ENCODE data around the gene NDUFS8.

Gene NDUFS8

DNA sequence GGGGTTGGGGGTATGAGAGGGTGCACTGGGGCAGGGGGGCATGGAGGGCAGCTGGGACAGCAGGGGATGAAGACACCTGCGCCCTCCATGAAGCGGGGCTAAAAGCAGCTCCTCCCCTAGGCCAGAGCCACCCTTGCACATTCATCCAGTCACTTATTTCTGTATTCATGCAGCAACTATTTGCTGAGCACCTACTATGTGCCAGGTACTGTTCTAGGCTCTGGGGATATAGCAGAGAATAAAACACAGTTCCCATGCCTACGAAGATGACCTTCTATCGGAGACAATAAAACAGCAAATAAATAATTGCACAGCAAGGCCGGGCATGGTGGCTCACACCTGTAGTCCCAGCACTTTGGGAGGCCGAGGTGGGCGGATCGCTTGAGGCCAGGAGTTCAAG lies 15.0 kb upstream of the NDUFS8 start:
- DNase-seq (ENCODE audit: low spot score) = no peak

DNA sequence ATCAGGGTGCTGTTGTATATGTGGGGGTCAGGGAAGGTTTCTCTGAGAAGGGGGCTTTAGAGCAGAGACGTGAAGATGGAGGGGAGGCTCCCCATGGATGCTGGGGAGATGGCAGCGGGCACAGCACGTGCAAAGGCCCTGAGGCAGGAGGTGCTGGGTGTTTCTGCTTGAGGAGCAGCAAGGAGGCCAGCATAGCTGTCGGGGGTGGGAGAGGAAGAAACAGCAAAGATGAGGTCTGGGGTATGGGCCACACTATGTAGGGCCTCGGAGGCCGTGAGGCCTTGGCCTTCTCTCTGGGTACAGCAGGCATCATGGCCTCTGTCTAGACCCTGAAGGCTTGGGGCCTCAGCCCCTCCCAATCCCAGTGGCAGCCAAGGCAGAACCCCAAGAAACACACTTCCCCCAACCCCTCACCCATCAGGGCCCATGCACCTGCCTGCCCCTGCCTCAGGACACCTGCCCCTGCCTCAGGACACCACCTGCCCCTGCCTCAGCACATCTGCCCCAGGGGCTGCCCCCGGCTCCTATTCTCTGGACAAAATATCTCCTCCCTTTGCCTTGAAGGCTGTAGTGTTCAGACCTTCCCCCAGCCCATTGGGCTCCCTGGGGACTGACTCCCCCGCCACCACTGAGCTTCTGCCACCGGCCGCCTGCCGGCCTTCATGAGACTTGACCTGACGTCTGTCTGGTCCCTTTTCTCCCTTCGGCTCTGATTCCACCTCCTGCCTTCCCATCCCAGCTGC lies 14.1 kb upstream of the NDUFS8 start:
- no peak for DNase-seq (ENCODE audit: low spot score)

DNA sequence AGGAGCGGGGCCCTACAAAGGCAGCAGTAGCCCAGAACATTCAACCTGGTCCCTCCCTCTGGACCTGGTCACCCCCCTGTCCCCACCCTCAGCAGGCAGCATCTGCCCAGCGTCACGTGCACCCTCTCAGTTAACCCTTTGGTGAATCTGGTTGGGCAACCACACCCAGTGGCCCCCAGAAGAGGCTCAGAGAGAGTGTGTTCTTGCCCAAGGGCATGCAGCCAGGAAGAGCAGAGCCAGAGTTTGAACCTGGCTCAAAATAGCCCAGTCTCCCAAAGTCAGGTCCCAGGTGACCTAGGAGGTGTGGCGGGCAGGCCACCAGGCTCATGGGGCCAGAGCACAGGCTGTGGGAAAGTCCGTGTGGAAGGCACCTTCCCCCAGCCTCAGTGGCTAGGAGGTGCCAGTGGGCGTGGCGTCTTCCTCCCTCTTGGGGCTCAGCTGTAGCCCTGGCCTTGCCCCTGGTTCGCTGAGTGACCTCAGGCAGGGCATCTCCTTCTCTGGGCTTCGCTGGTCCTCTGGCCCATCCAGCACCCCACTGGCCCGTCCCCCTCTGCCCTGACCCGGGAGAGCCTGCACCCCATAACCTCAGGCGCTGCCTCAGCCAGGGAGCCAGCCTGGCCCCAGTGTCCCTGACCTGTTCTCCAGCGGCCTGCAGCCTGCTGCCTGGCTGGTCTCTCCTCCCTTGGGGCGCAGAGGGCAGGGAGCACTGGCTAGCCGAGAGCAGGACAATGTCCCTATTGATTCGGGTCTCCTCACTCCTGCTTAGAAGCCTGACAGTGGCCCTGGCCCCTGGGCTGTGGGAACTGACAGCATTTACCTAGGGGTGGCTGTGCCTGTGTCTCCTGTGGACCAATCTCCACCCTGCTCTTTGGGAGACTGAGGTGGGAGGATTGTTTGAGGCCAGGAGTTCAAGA lies 13.3 kb upstream of the NDUFS8 start:
- no peak for DNase-seq (ENCODE audit: low spot score)

DNA sequence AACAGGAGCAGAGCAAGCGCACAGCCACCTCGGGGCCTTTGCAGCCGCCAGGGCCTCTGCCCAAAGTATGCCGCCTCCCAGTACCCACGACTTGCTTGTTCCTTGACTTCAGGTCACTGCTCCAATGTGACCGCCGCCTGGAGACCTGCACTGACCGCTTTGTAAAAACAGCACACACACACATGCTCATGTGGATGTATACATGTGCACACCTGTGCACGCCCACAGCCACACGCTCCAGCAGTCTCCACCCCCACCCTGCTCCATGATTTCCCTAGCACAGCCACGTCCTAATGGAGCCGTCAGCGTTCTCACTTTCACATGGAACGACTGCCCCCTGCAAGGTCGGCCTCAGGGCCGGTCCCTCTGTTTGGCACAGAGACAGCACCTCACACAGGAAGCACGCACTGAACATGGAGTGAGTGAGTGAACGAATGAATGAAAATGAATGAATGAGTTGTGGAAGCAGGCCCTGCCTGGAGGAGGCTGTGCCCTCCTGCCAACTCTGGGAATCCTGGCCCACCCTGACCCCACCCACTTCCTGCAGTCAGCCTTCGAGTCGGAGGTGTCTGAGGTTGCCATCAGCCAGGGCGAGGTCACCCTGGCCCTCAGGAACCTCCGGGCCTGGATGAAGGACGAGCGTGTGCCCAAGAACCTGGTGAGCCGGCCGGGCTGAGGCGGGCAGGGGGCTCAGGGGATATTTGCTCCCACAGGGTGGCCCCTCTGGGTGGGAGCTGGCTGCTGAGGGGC lies 12.3 kb upstream of the NDUFS8 start:
- no peak for DNase-seq (ENCODE audit: low spot score)

DNA sequence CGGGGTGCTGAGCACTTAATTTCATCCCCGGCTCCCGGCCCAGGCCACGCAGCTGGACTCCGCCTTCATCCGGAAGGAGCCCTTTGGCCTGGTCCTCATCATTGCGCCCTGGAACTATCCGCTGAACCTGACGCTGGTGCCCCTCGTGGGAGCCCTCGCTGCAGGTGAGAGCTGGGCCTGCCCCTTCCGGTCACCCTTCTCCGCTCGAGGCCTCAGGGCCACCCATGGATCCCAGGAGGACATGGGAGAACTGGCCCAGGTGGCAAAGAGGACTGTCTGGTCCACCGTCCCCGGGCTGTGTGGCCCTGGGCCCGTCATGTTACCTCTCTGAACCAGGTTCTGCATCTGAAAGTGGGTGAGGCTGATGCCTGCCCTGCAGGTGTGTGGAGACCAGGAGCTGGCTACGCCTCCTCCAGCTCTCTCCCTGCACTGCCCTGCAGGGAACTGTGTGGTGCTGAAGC lies 11.7 kb upstream of the NDUFS8 start:
- no peak for DNase-seq (ENCODE audit: low spot score)

DNA sequence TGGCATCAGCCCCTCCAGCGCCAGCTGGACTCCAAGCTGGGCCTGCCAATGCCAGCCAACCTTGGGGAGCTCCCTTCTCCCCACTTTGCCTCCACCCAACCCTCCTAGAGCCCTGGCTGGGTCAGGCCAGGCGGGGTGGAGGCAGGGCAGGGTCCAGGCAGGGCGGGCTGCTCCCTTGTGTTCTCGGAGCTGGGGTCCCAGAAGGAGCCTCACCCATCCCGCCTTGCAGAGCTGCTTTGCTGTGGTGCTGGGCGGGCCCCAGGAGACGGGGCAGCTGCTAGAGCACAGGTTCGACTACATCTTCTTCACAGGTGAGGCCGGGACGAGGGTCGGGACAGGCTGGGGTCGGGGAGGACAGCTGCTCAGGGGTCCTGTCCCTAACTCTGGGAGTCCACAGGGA lies 11.0 kb upstream of the NDUFS8 start:
- DNase-seq (ENCODE audit: low spot score) = no peak

DNA sequence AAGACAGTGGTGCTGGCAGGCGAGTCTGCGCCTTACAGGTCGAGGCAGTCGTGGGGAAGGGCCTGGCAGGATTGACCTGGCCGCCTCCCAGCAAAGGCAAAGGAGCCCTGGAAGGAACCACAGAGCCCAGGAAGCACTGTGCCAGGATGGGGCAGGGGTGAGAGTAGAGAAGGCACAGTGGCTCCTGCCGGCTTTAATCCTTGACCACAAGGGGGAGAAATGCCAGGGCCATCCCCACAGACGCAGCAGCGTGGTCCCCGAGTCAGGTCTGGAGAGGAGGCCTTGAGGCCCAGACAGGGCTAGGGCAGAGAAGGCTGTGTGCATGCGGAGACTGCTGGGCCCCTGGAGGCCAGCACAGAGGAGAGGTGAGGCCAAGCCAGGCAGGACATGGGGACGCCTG lies 9.9 kb upstream of the NDUFS8 start:
- no peak for DNase-seq (ENCODE audit: low spot score)

DNA sequence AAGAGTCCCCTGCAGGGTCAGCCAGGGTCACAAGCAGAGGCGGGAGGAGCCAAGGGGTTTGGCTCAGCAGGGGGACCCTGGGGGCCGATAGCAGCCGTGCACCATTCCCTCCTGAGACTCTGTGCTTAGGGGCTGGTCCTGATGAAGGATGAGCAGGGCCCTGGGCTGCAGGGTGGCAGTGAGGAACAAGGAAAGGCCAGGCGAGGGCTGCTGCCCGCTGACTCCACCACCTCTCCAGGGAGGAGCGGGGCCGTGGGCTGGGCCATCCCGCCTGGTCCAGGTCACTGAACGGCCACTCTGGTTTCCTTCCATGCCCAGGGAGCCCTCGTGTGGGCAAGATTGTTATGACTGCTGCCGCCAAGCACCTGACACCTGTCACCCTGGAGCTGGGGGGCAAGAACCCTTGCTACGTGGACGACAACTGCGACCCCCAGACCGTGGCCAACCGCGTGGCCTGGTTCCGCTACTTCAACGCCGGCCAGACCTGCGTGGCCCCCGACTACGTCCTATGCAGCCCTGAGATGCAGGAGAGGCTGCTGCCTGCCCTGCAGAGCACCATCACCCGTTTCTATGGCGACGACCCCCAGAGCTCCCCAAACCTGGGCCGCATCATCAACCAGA lies 9.2 kb upstream of the NDUFS8 start:
- DNase-seq (ENCODE audit: low spot score) = no peak

DNA sequence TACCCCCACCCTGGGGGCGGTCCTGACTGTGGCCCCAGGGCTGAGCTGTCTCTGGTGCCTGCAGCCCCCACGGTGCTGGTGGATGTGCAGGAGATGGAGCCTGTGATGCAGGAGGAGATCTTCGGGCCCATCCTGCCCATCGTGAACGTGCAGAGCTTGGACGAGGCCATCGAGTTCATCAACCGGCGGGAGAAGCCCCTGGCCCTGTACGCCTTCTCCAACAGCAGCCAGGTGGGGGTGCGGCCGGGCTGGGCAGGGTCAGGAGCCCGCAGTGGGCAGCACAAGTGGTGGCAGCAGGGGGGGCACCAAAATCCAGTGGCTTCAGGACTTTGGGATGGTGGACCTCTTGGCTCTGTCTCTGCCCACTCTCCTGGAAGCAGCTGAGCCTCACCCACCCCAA lies 8.0 kb upstream of the NDUFS8 start:
- DNase-seq (ENCODE audit: low spot score) = no peak

DNA sequence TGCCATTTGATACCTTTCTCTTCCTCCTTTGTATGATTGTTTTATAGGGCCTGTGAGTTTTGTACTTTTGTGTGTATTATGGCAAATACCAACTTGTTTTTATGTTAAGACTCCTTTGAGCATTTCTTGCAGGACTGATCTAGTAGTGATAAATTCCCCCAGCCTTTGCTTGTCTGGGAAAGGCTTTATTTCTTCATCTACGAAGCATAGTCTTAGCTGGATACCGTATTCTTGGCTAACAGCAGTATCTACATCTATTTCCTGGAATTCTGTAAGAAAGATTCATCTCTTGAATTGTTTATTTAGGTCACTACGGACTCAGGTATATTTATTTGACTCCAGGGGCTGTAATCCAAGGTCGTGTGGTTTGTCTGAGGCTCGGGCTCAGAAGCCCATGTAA lies 6.0 kb upstream of the NDUFS8 start:
- DNase-seq (ENCODE audit: low spot score) = no peak

DNA sequence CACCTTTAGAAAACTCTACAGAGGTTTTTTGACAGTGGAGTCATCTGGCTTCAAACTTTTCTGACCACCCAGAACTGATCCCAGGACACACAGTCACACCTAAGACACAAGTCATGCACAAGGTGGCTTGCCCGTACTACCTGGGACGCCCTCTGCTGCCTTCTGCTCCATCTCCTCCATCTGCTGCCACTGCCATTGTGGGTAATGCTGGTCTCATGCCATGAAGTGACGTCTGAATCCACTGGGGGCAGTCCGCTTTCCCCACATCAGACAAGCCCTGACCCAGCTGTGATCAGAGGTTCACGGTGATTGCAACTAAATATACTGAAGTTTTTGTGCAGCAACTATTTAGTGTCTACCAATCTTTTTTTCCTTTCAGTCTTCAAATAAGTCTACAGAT lies 5.4 kb upstream of the NDUFS8 start:
- DNase-seq (ENCODE audit: low spot score) = no peak

DNA sequence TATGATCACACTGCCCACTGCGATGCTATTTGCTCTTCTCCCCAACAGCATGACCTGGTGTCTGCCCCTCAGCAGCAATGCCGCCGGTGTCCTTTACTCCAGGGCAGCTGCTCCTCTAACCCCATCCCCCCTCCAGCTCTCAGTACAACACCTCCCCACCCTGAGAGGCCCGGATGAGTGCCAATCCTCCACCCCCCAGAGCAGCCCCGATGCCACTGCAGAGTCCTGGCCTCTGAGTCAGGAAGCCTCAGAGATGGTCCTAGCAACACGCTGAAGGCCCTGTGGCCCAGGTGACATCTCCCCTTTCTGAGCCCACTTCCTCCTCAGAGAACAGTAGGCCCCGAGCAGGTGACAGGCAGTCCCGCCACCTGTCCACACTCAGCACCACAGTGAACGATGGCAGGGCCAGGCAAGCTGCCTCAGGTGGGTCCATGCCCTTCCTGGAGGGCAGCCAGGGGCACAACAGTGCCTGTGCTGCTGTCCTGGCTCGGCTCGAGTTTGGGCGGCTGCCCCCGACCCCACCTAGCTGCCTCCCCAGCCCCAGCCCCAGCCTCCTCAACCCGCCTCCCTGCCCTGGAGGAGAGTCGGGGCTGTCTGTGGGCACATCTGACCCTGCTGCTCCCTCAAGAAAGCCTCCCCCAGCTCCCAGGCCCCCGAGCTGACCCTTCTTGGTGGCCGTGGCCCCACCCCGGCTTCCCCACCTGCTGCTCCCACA lies 3.9 kb upstream of the NDUFS8 start:
- no peak for DNase-seq (ENCODE audit: low spot score)

DNA sequence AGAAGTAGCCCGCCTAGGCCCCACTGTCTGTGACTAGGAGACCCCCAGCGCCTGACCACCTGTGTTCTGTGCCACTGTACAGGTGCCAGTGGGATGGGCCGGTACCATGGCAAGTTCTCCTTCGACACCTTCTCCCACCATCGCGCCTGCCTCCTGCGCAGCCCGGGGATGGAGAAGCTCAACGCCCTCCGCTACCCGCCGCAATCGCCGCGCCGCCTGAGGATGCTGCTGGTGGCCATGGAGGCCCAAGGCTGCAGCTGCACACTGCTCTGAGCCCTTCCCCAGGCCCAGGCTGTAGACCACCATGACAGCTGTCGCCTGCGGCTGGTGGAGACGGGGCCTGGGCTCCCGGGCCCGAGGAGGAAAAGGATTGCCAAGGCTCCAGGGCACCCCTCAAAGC lies 2.8 kb upstream of the NDUFS8 start:
- no peak for DNase-seq (ENCODE audit: low spot score)

DNA sequence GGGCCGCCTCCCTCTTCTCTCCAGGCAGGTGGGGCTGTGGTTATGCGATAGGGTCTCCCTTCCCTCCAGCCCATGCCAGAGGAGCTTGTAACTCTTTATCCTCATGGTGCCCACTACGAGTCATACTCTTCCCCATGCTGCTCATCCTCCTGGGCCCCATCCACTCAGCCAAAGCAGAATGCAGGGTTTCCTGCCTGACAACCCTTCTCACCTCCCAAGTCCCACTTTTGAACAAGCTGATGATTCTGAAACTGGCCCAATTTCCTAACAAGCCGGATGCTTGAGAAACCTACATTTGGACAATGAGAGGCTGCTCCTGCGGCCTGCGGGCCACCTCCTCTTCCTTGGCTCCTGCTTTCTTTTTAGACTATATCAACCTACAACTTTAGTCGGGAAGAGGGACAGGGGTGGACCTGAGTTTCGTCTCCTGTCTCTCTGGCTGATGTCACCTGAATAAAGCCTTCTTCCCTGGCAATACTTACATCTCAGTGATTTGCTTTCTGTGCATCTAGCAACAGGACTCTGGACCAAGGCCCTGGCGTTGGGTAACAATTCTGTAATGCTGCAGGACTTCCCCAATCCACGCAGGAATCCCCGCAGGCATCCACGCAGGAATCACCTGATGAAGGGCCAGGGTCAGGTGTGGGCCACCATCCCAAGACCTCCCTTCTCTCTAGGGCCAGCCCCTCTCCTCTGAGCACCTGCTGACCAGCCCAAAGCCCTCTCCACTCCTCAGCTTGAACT lies 1.5 kb upstream of the NDUFS8 start:
- no peak for DNase-seq (ENCODE audit: low spot score)

DNA sequence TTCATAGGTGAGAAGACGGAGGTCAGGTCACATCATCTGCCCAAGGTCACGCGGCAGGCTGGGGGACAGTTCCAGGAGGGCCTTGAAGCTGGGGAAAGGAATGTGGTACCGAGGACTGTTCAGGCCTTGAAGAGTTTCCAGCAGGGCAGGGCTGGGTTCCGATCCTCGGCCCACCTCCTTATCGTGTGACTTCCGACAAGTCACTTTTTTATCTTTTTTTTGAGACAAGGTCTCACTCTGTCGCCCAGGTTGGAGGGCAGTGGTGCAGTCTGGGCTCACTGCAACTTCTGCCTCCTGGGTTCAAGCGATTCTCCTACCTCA lies 623 bp downstream of the NDUFS8 start:
- peak; percentile 12 for DNase-seq (ENCODE audit: low spot score)

DNA sequence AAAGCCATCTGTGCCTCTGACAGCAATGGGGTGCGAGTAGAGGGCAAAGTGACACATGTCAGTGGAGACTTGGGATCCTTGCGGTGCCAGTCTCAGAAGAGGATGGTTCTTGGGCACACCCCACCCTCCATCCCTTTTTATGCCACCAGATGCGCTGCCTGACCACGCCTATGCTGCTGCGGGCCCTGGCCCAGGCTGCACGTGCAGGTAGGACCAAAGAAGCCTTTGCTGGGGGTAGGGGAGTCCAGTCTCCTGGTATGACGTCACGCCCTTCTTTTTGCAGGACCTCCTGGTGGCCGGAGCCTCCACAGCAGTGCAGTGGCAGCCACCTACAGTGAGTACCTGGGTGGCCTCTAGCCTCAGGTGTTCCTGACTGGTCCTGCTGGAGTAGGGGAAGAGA lies 1.5 kb downstream of the NDUFS8 start:
- no peak for DNase-seq (ENCODE audit: low spot score)

DNA sequence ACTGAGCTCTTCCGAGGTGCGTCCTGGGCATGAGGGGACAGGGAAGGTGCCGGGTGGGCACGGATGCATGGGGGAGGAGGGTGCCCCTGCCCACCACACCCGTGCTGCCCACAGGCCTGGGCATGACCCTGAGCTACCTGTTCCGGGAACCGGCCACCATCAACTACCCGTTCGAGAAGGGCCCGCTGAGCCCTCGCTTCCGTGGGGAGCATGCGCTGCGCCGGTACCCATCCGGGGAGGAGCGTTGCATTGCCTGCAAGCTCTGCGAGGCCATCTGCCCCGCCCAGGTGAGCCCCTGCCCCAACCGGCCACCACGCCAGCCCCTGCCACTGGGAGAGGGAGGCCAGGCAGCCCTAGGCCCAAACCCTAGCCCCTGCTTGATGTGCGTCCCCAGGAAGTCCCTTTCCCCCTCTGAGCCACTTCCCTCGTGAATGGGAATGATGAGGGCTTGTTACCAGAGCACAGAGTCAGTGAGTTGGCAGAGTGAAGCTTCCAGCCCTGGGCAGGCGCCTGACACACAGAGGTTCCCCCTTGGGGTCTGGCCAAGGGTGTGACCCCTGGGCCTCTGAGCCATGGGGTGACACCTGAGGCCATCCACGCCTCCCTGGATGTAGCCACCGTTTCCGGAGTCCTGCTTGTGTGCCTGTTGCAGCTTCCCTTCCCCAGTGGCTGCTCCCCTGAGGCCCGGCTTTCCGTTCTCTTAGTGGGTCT lies 2.7 kb downstream of the NDUFS8 start:
- no peak for DNase-seq (ENCODE audit: low spot score)

DNA sequence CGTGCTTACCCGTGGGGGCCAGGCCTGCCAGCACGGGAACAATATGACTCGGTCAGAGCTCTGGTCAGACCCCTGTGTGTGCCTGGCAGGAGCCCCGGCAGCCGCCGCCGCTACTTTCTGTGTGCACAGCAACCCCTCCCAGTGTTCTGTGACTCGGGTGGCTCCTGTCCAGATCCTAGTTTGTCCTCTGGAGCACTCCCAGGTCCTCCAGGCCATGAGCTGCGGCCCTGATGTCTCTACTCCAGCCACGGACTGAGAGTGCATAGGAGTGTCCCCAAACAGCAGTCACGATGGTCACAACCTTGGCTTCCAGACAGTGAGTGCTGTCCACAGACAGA lies 3.2 kb downstream of the NDUFS8 start:
- no peak for DNase-seq (ENCODE audit: low spot score)

DNA sequence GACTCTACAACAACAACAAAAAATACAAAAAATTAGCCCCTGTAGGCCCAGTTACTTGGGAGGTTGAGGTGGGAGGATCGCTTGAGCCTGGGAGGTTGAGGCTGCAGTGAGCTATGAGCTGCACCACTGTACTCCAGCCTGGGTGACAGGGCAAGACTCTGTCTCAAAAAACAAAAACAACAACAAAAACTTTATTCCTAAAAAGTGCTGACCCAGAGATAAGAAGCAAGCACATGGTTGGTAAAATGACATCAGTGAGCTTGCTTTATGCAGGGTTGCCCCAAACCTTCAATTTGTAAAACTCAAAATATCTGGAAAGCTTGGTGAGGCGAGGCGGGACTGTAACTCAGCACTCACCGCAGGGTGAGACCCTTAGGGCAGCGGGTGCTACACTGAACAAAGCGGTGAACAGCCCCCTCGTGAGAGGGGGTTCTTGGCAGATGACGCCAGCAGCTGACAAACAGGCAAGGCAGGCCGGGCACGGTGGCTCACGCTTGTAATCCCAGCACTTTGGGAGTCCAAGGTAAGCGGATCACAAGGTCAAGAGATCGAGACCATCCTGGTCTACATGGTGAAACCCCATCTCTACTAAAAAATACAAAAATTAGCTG lies 4.9 kb downstream of the NDUFS8 start:
- DNase-seq (ENCODE audit: low spot score) = no peak

DNA sequence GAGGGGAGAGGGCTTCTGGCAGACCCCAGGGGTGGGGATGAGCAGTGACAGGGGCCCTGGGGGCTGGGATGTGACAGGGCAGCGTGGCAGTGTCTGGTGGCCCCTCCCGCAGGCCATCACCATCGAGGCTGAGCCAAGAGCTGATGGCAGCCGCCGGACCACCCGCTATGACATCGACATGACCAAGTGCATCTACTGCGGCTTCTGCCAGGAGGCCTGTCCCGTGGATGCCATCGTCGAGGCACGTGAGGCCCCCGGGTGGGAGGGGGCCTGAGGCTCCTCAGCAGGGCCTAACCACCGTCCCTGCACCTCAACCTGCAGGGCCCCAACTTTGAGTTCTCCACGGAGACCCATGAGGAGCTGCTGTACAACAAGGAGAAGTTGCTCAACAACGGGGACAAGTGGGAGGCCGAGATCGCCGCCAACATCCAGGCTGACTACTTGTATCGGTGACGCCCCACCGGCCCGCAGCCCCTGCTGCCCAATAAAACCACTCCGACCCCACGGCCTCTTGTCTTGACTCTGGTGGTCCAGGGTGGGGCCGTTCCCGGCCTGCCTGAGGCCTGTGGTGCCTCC lies 5.7 kb downstream of the NDUFS8 start:
- no peak for DNase-seq (ENCODE audit: low spot score)
